Progenitor cell of endocrine pancreas (in vitro differentiated cells): Measurements from ENCODE around the gene TSPAN8. TPM values are rescaled to one million over a fixed set of nuclear protein-coding genes. Genes with fewer than 3 reads are reported as not detected.

Experiments
- DNase-seq: peaks from one replicate; pipeline ENCODE4 v3.0.0; 2021; ENCODE audit warnings: low spot score; ENCODE audit not compliant: unreplicated experiment
- H3K27ac Mint-ChIP-seq: 2 replicates; pipeline ENCODE4 v1.8.0; 2021; ENCODE audit warnings: mild to moderate bottlenecking, moderate library complexity, mixed read lengths
- H3K27me3 Mint-ChIP-seq: 2 replicates; pipeline ENCODE4 v1.8.0; 2021; ENCODE audit warnings: mixed read lengths
- H3K36me3 Mint-ChIP-seq: 2 replicates; pipeline ENCODE4 v1.8.0; 2022; ENCODE audit warnings: mixed read lengths; ENCODE audit not compliant: insufficient read depth
- H3K4me1 Mint-ChIP-seq: 2 replicates; pipeline ENCODE4 v1.8.0; 2021; ENCODE audit warnings: low read depth, mixed read lengths
- H3K4me3 Mint-ChIP-seq: 2 replicates; pipeline ENCODE4 v1.8.0; 2021; ENCODE audit warnings: low read depth, mild to moderate bottlenecking, moderate library complexity, mixed read lengths
- H3K9me3 Mint-ChIP-seq: 2 replicates; pipeline ENCODE4 v1.8.0; 2021; ENCODE audit warnings: low read depth, mixed read lengths
- CTCF ChIP-seq: fragments of 200-600 bp; sonication (generic); IDR thresholded peaks from one replicate; pipeline ENCODE4 v1.5.0; 2021; ENCODE audit warnings: antibody characterized with exemption, mild to moderate bottlenecking; ENCODE audit not compliant: unreplicated experiment
- total RNA-seq: library from RNA; stranded (reverse); gene quantifications from 2 replicates; pipeline ENCODE4 v1.2.1, GENCODE V29; 2021

Gene TSPAN8
- total RNA-seq, 1 donor from 2014 or later: 1.0 TPM

DNA sequence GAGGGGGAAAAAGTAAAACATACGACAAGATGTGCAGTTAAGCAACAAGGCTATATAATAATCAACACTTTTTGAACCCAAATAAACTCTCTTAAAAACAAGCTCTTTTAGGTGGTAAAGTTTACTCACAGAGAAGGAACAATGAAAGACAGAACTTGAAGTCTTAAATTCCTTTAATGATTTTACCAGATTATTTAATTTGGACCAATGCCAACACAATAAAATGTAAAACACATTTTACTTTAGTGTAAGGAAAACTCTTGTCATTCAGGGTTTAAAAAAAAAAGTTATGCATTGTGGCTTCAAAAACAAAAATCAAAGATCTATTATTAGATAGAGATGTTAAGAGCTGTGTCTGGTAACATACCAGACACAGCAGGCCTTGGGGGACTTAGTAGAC lies 13.1 kb downstream of the TSPAN8 start:
- Mint-ChIP-seq H3K4me3 (no peak overlapping the region), H3K9me3 (no peaks in the 10 kb centered on the region), H3K27ac (no peak overlapping the region), H3K4me1 (peaks cover 1% of the 10 kb centered on the region), H3K36me3 (no peaks in the 10 kb centered on the region), H3K27me3 (no peaks in the 10 kb centered on the region)
- no peak for DNase-seq
- no peak for TF ChIP-seq CTCF

DNA sequence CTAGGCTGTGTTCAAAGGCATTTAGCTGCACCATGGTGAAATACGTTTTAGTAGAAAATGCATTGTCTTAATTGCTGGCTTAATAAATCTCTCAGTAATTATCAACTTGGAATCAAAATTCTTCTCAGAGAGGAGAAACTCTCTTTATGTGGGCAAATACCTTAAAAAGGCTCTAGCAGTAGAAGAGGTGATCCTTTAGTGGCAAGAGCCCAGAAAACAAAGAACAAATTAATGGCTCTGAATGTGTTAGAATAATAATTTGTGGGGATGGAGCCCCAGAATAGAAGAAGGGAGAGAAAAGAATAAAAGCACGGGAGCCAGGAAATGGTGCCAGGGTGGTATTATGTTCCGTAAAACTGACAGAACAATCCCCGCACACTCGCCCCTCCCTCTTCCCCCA lies 14.8 kb downstream of the TSPAN8 start:
- Mint-ChIP-seq H3K27ac (no peak overlapping the region), H3K27me3 (no peaks in the 10 kb centered on the region), H3K4me3 (no peak overlapping the region), H3K9me3 (no peaks in the 10 kb centered on the region), H3K4me1 (peaks cover 7% of the 10 kb centered on the region), H3K36me3 (no peaks in the 10 kb centered on the region)
- TF ChIP-seq CTCF: no peak
- no peak for DNase-seq

- TF ChIP-seq CTCF: no peak
- no peaks in the 10 kb centered on the region for H3K9me3 Mint-ChIP-seq
- no peak overlapping the region for H3K27ac Mint-ChIP-seq
- H3K36me3 Mint-ChIP-seq: no peaks in the 10 kb centered on the region
- no peaks in the 10 kb centered on the region for H3K27me3 Mint-ChIP-seq
- peaks cover 7% of the 10 kb centered on the region for H3K4me1 Mint-ChIP-seq
- DNase-seq: no peak
- H3K4me3 Mint-ChIP-seq: no peak overlapping the region
Observed at GRCh38 chr12:71142016-71142415, 15.8 kb downstream of the TSPAN8 start.

DNA sequence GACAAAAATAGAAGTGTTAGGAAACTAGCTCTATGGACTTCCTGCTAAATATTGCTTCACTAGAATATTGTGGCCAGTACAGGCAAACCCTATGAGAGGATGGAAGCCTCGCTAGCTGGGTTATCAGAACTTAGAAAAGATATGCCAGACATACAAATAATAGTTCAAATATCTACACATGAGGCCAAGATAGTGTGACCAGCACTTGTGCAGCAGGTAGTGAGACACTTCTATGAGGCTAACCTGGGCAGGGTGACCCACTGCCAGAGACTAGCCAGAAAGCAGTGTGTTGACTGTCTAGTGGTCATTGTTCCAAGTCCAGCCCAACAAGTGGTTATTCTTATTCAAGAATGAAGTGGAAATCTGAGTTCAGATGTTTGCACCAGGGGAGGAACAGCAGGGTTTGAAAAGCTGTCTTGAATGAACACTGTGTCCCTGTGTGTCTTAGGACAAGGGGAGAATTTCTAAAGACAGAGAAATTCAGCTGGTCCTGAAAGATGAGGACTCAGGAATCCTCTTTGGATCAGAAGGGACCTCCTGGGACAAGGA lies 16.3 kb downstream of the TSPAN8 start:
- no peaks in the 10 kb centered on the region for H3K36me3 Mint-ChIP-seq
- no peak for TF ChIP-seq CTCF
- no peak for DNase-seq
- H3K27me3 Mint-ChIP-seq: no peaks in the 10 kb centered on the region
- H3K4me1 Mint-ChIP-seq: peaks cover 7% of the 10 kb centered on the region
- no peaks in the 10 kb centered on the region for H3K9me3 Mint-ChIP-seq
- H3K4me3 Mint-ChIP-seq: no peak overlapping the region
- no peak overlapping the region for H3K27ac Mint-ChIP-seq

- Mint-ChIP-seq H3K9me3 (no peaks in the 10 kb centered on the region), H3K4me1 (peaks cover 9% of the 10 kb centered on the region), H3K4me3 (no peak overlapping the region), H3K27ac (no peak overlapping the region), H3K36me3 (no peaks in the 10 kb centered on the region), H3K27me3 (no peaks in the 10 kb centered on the region)
- no peak for DNase-seq
- TF ChIP-seq CTCF: no peak
Observed at GRCh38 chr12:71139153-71139735, 18.6 kb downstream of the TSPAN8 start.
